HepG2 (cell line): ENCODE results near the gene PRR11. TPM values are rescaled to one million over a fixed set of nuclear protein-coding genes. Genes with fewer than 3 reads are reported as not detected.

Experiments used
- ATAC-seq: fragments of 200-7000 bp; cut with Tn5 transposase; 3 replicates; pipeline ENCODE4 v1.9.1; 2020; ENCODE audit warnings: mild to moderate bottlenecking, moderate library complexity
- BruUV-seq: library from RNA; stranded (reverse); fragments of 400-500 nt; replicated peaks from 2 replicates; lab custom pipeline; 2021; lab: Mats Ljungman, UMichigan
- CTCF ChIA-PET: fragments of 300-600 bp; formaldehyde crosslinking; extraction: SDS; loops from one replicate; lab custom pipeline; 2021; ENCODE audit warnings: low total read pairs, inconsistent platforms, low intra/inter-chr PET ratio; lab: Yijun Ruan, JAX
- POLR2A ChIA-PET: fragments of 350-600 bp; sonication (Branson Sonifier 250); formaldehyde crosslinking; loops from one replicate; lab custom pipeline; 2020; ENCODE audit warnings: antibody characterized with exemption, inconsistent platforms; lab: Yijun Ruan, JAX
- DNase-seq: peaks from one replicate; pipeline ENCODE4 v3.0.0-alpha.2; 2015; ENCODE audit warnings: low spot score
- FAIRE-seq: peaks from 3 replicates; lab custom pipeline; 2011; peaks lifted over from hg19 to GRCh38; lab: Jason Lieb, UNC
- H2AFZ ChIP-seq: one replicate; pipeline ENCODE4 v1.6.1; 2011; ENCODE audit warnings: low read length, inconsistent platforms
- H3K27ac ChIP-seq: fragments of 300-600 bp; 3 replicates; pipeline ENCODE4 v1.8.0; 2011; ENCODE audit warnings: mixed run types, mild to moderate bottlenecking, mixed read lengths, low read length, inconsistent platforms; ENCODE audit not compliant: insufficient read depth; ENCODE audit errors: extremely low read length
- H3K27me3 ChIP-seq, 2 experiments: fragments of 200-600 bp in 1 of 2; 2 replicates in 1 of 2; 3 replicates in 1 of 2; pipeline versions ENCODE4 v1.6.0 to v1.8.0; 2011; ENCODE audit warnings: low read length in 2 of 2, mild to moderate bottlenecking in 2 of 2, moderate library complexity in 2 of 2, inconsistent platforms in 1 of 2; ENCODE audit not compliant: insufficient read depth in 2 of 2, control insufficient read depth in 1 of 2
- H3K36me3 ChIP-seq, 2 experiments: fragments of 200-600 bp in 1 of 2; replicated peaks in 1 of 2; 2 replicates in 1 of 2; 3 replicates in 1 of 2; pipeline versions ENCODE4 v1.5.1 to v1.8.0; 2011; ENCODE audit warnings: low read length in 2 of 2, inconsistent platforms in 1 of 2; ENCODE audit not compliant: insufficient read depth in 2 of 2, control insufficient read depth in 1 of 2
- H3K4me1 ChIP-seq: 2 replicates; pipeline ENCODE4 v1.5.1; 2012; ENCODE audit warnings: low read length, inconsistent platforms; ENCODE audit not compliant: insufficient read depth
- H3K4me2 ChIP-seq: 2 replicates; pipeline ENCODE4 v1.6.0; 2011; ENCODE audit warnings: low read depth, low read length, inconsistent platforms
- H3K4me3 ChIP-seq, 3 experiments: fragments of 200-600 bp in 1 of 3; sonication (generic), shearing (Covaris generic) in 1 of 3; replicated peaks in 1 of 3; 2 replicates each; pipeline ENCODE4 v1.5.1; 2011 to 2016; ENCODE audit warnings: low read length in 3 of 3, inconsistent platforms in 2 of 3, low read depth in 2 of 3, mild to moderate bottlenecking in 2 of 3, control low read depth in 1 of 3, mixed read lengths in 1 of 3; ENCODE audit not compliant: insufficient read depth in 1 of 3
- H3K79me2 ChIP-seq: one replicate; pipeline ENCODE4 v1.6.1; 2011; ENCODE audit warnings: low read length, inconsistent platforms; ENCODE audit not compliant: insufficient read depth
- H3K9ac ChIP-seq: 2 replicates; pipeline ENCODE4 v1.6.0; 2011; ENCODE audit warnings: mild to moderate bottlenecking, low read depth, low read length, inconsistent platforms; ENCODE audit not compliant: insufficient read depth
- H3K9me3 ChIP-seq: 2 replicates; pipeline ENCODE4 v1.5.1; 2012; ENCODE audit warnings: mild to moderate bottlenecking, low read length
- H4K20me1 ChIP-seq: 2 replicates; pipeline ENCODE4 v1.6.0; 2011; ENCODE audit warnings: inconsistent platforms, mild to moderate bottlenecking, low read length, moderate library complexity; ENCODE audit not compliant: insufficient read depth
- CSRNP1 ChIP-seq: sonication (generic); formaldehyde crosslinking; IDR thresholded peaks from 2 replicates; pipeline ENCODE4 v1.8.1; 2023; ENCODE audit warnings: mild to moderate bottlenecking, missing genetic modification reagents
- ELF3 ChIP-seq: IDR thresholded peaks from 2 replicates; pipeline ENCODE4 v1.6.1; 2016; ENCODE audit warnings: missing genetic modification reagents, missing compliant biosample characterization
- FOXJ3 ChIP-seq: sonication (generic); formaldehyde crosslinking; IDR thresholded peaks from 2 replicates; pipeline ENCODE4 v1.4.0; 2020; ENCODE audit warnings: missing genetic modification reagents, mild to moderate bottlenecking, borderline replicate concordance
- HNRNPUL1 ChIP-seq: fragments of 200-400 bp; formaldehyde crosslinking; IDR thresholded peaks from 2 replicates; pipeline ENCODE4 v1.6.1; 2017; ENCODE audit warnings: low read depth, mild to moderate bottlenecking, low read length, moderate library complexity
- KLF11 ChIP-seq: IDR thresholded peaks from 2 replicates; pipeline ENCODE4 v1.6.1; 2016; ENCODE audit warnings: missing compliant biosample characterization
- MZF1 ChIP-seq: sonication (generic); formaldehyde crosslinking; IDR thresholded peaks from 2 replicates; pipeline ENCODE4 v1.8.1; 2023; ENCODE audit warnings: mild to moderate bottlenecking, missing genetic modification reagents, borderline replicate concordance
- STAT5B ChIP-seq: sonication (generic); formaldehyde crosslinking; IDR thresholded peaks from 2 replicates; pipeline ENCODE4 v1.4.0; 2020; ENCODE audit warnings: missing genetic modification reagents
- ZNF280D ChIP-seq: sonication (generic); formaldehyde crosslinking; IDR thresholded peaks from 2 replicates; pipeline ENCODE4 v1.5.1; 2020; ENCODE audit warnings: mild to moderate bottlenecking, missing genetic modification reagents
- ZNF317 ChIP-seq: sonication (generic); formaldehyde crosslinking; IDR thresholded peaks from 2 replicates; pipeline ENCODE4 v1.5.0; 2020; ENCODE audit warnings: mild to moderate bottlenecking, missing genetic modification reagents
- ZNF570 ChIP-seq: sonication (generic); formaldehyde crosslinking; IDR thresholded peaks from 2 replicates; pipeline ENCODE4 v1.4.0; 2020; ENCODE audit warnings: mild to moderate bottlenecking, missing genetic modification reagents, borderline replicate concordance
- WGBS: methylation state at CpG from one replicate; pipeline ENCODE4 v1.1.6; 2017; ENCODE audit warnings: low lambda C conversion rate; 5-methylcytosine and 5-hydroxymethylcytosine counted together
- in situ Hi-C: cut with HindIII; loops from 2 replicates; pipeline ENCODE4 v1.10.0; 2017; ENCODE audit warnings: low pct_unique_long_range_greater_than_20kb; ENCODE audit not compliant: extremely low pct_ligation_motif_present
- intact Hi-C: fragments of 100-400 bp; cut with micrococcal nuclease; formaldehyde crosslinking; loops from one replicate; pipeline ENCODE4 v1.10.0; 2022; ENCODE audit not compliant: unreplicated experiment
- polyA plus RNA-seq, 8 experiments: library from polyadenylated mRNA; depleted of rRNA in 3 of 8; stranded (reverse) in 7 of 8; unstranded in 1 of 8; fragments of >200 nt; fragmentation: Illumina TruSeq in 4 of 8; extraction: Trizol in 4 of 8; gene quantifications; 2 replicates each; pipeline versions ENCODE4 v1.2.1 to v1.2.3, GENCODE V29; 2011 to 2016; ENCODE audit warnings: low read depth in 4 of 8, missing spikeins in 1 of 8, mixed read lengths in 1 of 8; ENCODE audit not compliant: insufficient read depth in 1 of 8
- total RNA-seq, 5 experiments: library from RNA; depleted of rRNA; stranded (reverse); fragments of >200 nt; fragmentation: Illumina TruSeq; extraction: Trizol; gene quantifications; 2 replicates each; pipeline ENCODE4 v1.2.3, GENCODE V29; 2016; ENCODE audit warnings: low read depth in 1 of 5
- TF ChIP-seq, protein P1 (sequence below): fragments of 450-650 bp; IDR thresholded peaks from 2 replicates; pipeline ENCODE4 v1.6.1; 2017; ENCODE audit warnings: mild to moderate bottlenecking
- TF ChIP-seq, protein P2 (sequence below): sonication (generic); formaldehyde crosslinking; conservative IDR thresholded peaks from 2 replicates; pipeline ENCODE4 v1.4.0; 2020; ENCODE audit warnings: missing genetic modification reagents
- TF ChIP-seq, protein P3 (sequence below): sonication (generic); formaldehyde crosslinking; IDR thresholded peaks from 2 replicates; pipeline ENCODE4 v1.5.0; 2020; ENCODE audit warnings: mild to moderate bottlenecking, low read depth, missing genetic modification reagents, borderline replicate concordance

Gene PRR11
- total and polyA plus RNA-seq, 2 of the 13 experiments (the other 11 are each of a cell fraction or from before 2014, with no cell fraction given) = 35.7 to 39.2 TPM

GRCh38 chr17:59165933-59166342, 10.4 kb downstream of the PRR11 start (continued):
- no peak for TF ChIP-seq ZNF317
- TF ChIP-seq ZNF280D (CRISPR knock-in tag) = no peak
- TF ChIP-seq ELF3 = no peak
- TF ChIP-seq KLF11 (CRISPR knock-in tag) = no peak

DNA sequence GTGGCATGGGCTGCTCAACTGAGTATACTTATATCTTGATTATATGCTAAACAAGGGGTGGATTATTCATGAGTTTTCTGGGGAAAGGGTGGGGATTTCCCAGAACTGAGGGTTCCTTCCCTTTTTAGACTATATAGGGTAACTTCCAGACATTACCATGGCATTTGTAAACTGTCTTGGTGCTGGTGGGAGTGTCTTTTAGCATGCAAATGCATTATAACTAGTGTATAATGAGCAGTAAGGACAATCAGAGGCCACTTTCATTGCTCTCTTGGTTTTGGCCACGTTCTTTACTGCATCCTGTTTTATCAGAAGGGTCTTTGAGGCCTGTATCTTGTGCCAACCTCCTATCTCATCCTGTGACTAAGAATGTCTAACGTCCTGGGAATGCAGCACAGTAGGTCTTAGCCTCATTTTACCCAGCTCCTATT, 12.0 kb downstream of the PRR11 start:
- FAIRE-seq (no peak), DNase-seq (no peak), ATAC-seq (no peak)
- Histone ChIP-seq H3K27me3 (no peaks in the 10 kb centered on the region), H2AFZ (no peak overlapping the region), H3K9me3 (no peaks in the 10 kb centered on the region), H3K79me2 (peaks cover 37% of the 10 kb centered on the region), H3K4me1 (peaks cover 5% of the 10 kb centered on the region; the same call in 1 of the 2 replicates), H3K36me3 (peaks cover 7 to 21% of the 10 kb centered on the region in 2 experiments), H3K4me3 (no peak overlapping the region), H3K27ac (no peak overlapping the region), H4K20me1 (no peaks in the 10 kb centered on the region), H3K9ac (no peak overlapping the region), H3K4me2 (no peak overlapping the region)
- BruUV-seq = no TSS peak
- 93% methylated on average over 2 of the region's 2 CpGs for WGBS
- in situ Hi-C loops = no loop called here
- TF ChIP-seq CSRNP1 (CRISPR knock-in tag) (no peak), MZF1 (CRISPR knock-in tag) (no peak), FOXJ3 (no peak), STAT5B (CRISPR knock-in tag) (no peak), ZNF570 (CRISPR knock-in tag) (no peak), HNRNPUL1 (no peak)
- TF ChIP-seq, protein P1, sequence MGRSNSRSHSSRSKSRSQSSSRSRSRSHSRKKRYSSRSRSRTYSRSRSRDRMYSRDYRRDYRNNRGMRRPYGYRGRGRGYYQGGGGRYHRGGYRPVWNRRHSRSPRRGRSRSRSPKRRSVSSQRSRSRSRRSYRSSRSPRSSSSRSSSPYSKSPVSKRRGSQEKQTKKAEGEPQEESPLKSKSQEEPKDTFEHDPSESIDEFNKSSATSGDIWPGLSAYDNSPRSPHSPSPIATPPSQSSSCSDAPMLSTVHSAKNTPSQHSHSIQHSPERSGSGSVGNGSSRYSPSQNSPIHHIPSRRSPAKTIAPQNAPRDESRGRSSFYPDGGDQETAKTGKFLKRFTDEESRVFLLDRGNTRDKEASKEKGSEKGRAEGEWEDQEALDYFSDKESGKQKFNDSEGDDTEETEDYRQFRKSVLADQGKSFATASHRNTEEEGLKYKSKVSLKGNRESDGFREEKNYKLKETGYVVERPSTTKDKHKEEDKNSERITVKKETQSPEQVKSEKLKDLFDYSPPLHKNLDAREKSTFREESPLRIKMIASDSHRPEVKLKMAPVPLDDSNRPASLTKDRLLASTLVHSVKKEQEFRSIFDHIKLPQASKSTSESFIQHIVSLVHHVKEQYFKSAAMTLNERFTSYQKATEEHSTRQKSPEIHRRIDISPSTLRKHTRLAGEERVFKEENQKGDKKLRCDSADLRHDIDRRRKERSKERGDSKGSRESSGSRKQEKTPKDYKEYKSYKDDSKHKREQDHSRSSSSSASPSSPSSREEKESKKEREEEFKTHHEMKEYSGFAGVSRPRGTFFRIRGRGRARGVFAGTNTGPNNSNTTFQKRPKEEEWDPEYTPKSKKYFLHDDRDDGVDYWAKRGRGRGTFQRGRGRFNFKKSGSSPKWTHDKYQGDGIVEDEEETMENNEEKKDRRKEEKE = no peak
- TF ChIP-seq, protein P2, sequence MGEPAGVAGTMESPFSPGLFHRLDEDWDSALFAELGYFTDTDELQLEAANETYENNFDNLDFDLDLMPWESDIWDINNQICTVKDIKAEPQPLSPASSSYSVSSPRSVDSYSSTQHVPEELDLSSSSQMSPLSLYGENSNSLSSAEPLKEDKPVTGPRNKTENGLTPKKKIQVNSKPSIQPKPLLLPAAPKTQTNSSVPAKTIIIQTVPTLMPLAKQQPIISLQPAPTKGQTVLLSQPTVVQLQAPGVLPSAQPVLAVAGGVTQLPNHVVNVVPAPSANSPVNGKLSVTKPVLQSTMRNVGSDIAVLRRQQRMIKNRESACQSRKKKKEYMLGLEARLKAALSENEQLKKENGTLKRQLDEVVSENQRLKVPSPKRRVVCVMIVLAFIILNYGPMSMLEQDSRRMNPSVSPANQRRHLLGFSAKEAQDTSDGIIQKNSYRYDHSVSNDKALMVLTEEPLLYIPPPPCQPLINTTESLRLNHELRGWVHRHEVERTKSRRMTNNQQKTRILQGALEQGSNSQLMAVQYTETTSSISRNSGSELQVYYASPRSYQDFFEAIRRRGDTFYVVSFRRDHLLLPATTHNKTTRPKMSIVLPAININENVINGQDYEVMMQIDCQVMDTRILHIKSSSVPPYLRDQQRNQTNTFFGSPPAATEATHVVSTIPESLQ (CRISPR knock-in tag) = no peak
- TF ChIP-seq, protein P3, sequence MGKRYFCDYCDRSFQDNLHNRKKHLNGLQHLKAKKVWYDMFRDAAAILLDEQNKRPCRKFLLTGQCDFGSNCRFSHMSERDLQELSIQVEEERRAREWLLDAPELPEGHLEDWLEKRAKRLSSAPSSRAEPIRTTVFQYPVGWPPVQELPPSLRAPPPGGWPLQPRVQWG (CRISPR knock-in tag) = no peak
- POLR2A ChIA-PET = no interaction called here
- intact Hi-C loops = no loop called here
- CTCF ChIA-PET = no interaction called here
